Measurements from ENCODE around the gene RNASEH2A. TPM values are rescaled to one million over a fixed set of nuclear protein-coding genes. Genes with fewer than 3 reads are reported as not detected.
A peak's percentile ranks its signal among the peaks of the same experiment; 100 is the strongest.

Gene RNASEH2A
- total RNA-seq, 1 experiment from 2014 or later = 120 TPM

- H3F3A ChIP-seq (ENCODE audit: low read length, unreplicated experiment) = peaks cover 4% of the 10 kb centered on the region
- POLR2A ChIA-PET (ENCODE audit: unreplicated experiment) = no interaction called here
- no peak overlapping the region for H2AFZ ChIP-seq (ENCODE audit: low read length)
- H3K4me1 ChIP-seq (ENCODE audit: insufficient read depth, low read length) = peaks cover 21% of the 10 kb centered on the region
- TF ChIP-seq EZH2phosphoT487 (IDR thresholded peaks at IDR 0.05; ENCODE audit: borderline replicate concordance, low read length) (no peak), EZH2 (IDR thresholded peaks at IDR 0.05; ENCODE audit: low read length, unreplicated experiment) (no peak), CTCF (conservative IDR thresholded peaks at IDR 0.05; ENCODE audit: low read depth, low read length) (peak; percentile 63)
- H3K27me3 ChIP-seq (ENCODE audit: low read length) = no peaks in the 10 kb centered on the region
- intact Hi-C loops (cut with micrococcal nuclease) = no loop called here
- no TSS peak for BruUV-seq (replicated peaks)
- no peak overlapping the region for H3K4me2 ChIP-seq (ENCODE audit: low read length)
- no peaks in the 10 kb centered on the region for H3K79me2 ChIP-seq (ENCODE audit: low read length)
- CTCF ChIA-PET = interaction anchor here (0.6 to 1.0 kb wide), 4 partner anchors 9 to 22 kb away, joined by 3 to 4 read pairs (median 4); no protein-coding TSS in a partner anchor
- H3K27ac ChIP-seq (ENCODE audit: low read length) = no peak overlapping the region
- no peak overlapping the region for H3K4me3 ChIP-seq (ENCODE audit: low read length)
- H3K9ac ChIP-seq (ENCODE audit: low read length) = no peak overlapping the region
- peaks cover 6% of the 10 kb centered on the region; the same call in 1 of the 2 replicates for H3K36me3 ChIP-seq (ENCODE audit: low read depth, low read length)
- H4K20me1 ChIP-seq (ENCODE audit: low read length) = no peaks in the 10 kb centered on the region
- ATAC-seq = no peak
- no peaks in the 10 kb centered on the region for H3K9me3 ChIP-seq (ENCODE audit: low read length)
- H3K9me2 ChIP-seq (replicated peaks; ENCODE audit: low read length) = no peaks in the 10 kb centered on the region
- DNase-seq = peak; percentile 56
These were observed 32.8 kb upstream of the RNASEH2A start for GRCh38 chr19:12773571-12773970.

GRCh38 chr19:12774588-12775555, 31.5 kb upstream of the RNASEH2A start, which contains the start of gene HOOK2:
Gene HOOK2 (minus strand): TSS chr19:12775552. CDS start chr19:12775449, 103 bp downstream.
- DNase-seq (peak; percentile 97), ATAC-seq (peak; percentile 46)
- H3K27me3 ChIP-seq (ENCODE audit: low read length) = no peaks in the 10 kb centered on the region
- intact Hi-C loops (cut with micrococcal nuclease) = loop anchor here (5.0 kb wide), 1 partner anchor 72 kb away; no protein-coding TSS in a partner anchor
- H3K79me2 ChIP-seq (ENCODE audit: low read length) = no peaks in the 10 kb centered on the region
- peaks cover 5% of the 10 kb centered on the region; the same call in 1 of the 2 replicates for H3K36me3 ChIP-seq (ENCODE audit: low read depth, low read length)
- ChIA-PET POLR2A (ENCODE audit: unreplicated experiment) (no interaction called here), CTCF (interaction anchor here (0.6 to 1.4 kb wide), 2 partner anchors 21 to 203 kb away, joined by 4 to 5 read pairs; no protein-coding TSS in a partner anchor)
- H3F3A ChIP-seq (ENCODE audit: low read length, unreplicated experiment) = peaks cover 4% of the 10 kb centered on the region
- peak within 1 kb of the TSS; percentile 89 for H2AFZ ChIP-seq (ENCODE audit: low read length)
- H3K4me2 ChIP-seq (ENCODE audit: low read length) = peak within 1 kb of the TSS; percentile 94
- H3K9me3 ChIP-seq (ENCODE audit: low read length) = no peaks in the 10 kb centered on the region
- peak within 1 kb of the TSS; percentile 91 for H3K27ac ChIP-seq (ENCODE audit: low read length)
- TSS peak; percentile 44 for BruUV-seq (replicated peaks)
- TF ChIP-seq EZH2phosphoT487 (IDR thresholded peaks at IDR 0.05; ENCODE audit: borderline replicate concordance, low read length) (no peak), CTCF (conservative IDR thresholded peaks at IDR 0.05; ENCODE audit: low read depth, low read length) (no peak), EZH2 (IDR thresholded peaks at IDR 0.05; ENCODE audit: low read length, unreplicated experiment) (no peak)
- peaks cover 30% of the 10 kb centered on the region for H3K4me1 ChIP-seq (ENCODE audit: insufficient read depth, low read length)
- peak within 1 kb of the TSS; percentile 79 for H3K4me3 ChIP-seq (ENCODE audit: low read length)
- H4K20me1 ChIP-seq (ENCODE audit: low read length) = no peaks in the 10 kb centered on the region
- H3K9me2 ChIP-seq (replicated peaks; ENCODE audit: low read length) = no peaks in the 10 kb centered on the region
- peak within 1 kb of the TSS; percentile 89 for H3K9ac ChIP-seq (ENCODE audit: low read length)
